OCI-LY3 (cell line): Measurements from ENCODE around the gene KDM4B.

ENCODE experiments used
- H2AFZ ChIP-seq: fragments of 200-600, 300-600 bp; shearing (Covaris generic); 2 replicates; pipeline ENCODE4 v1.6.0; 2014; ENCODE audit warnings: antibody characterized with exemption, low read depth, low read length
- H3K27ac ChIP-seq: fragments of 200-600, 300-600 bp; sonication (generic); 2 replicates; pipeline ENCODE4 v1.5.1; 2014; ENCODE audit warnings: mild to moderate bottlenecking, low read length, moderate library complexity, mixed read lengths
- H3K27me3 ChIP-seq: fragments of 200-600, 300-600 bp; sonication (generic); 2 replicates; pipeline ENCODE4 v1.6.1; 2014; ENCODE audit warnings: low read depth, low read length, mixed read lengths
- H3K36me3 ChIP-seq: fragments of 200-600, 300-600 bp; sonication (generic); replicated peaks from 2 replicates; pipeline ENCODE3; 2014; ENCODE audit warnings: low read depth, low read length, mixed read lengths
- H3K4me1 ChIP-seq: fragments of 300-600, 200-600 bp; sonication (generic); 2 replicates; pipeline ENCODE4 v1.6.1; 2014; ENCODE audit warnings: low read length, mixed read lengths
- H3K4me2 ChIP-seq: fragments of 200-600, 300-600 bp; sonication (generic); 2 replicates; pipeline ENCODE4 v1.6.1; 2014; ENCODE audit warnings: low read length, mixed read lengths
- H3K4me3 ChIP-seq: fragments of 300-600, 200-600 bp; sonication (generic); 2 replicates; pipeline ENCODE4 v1.5.1; 2014; ENCODE audit warnings: antibody characterized with exemption, mild to moderate bottlenecking, low read length, moderate library complexity
- H3K79me2 ChIP-seq: fragments of 300-600, 200-600 bp; shearing (Covaris generic); 2 replicates; pipeline ENCODE4 v1.6.1; 2014; ENCODE audit warnings: mild to moderate bottlenecking, low read length, mixed read lengths
- H3K9ac ChIP-seq: fragments of 300-600, 200-600 bp; shearing (Covaris generic); 2 replicates; pipeline ENCODE4 v1.6.0; 2014; ENCODE audit warnings: mild to moderate bottlenecking, low read length, moderate library complexity
- H3K9me3 ChIP-seq: fragments of 200-600, 300-600 bp; shearing (Covaris generic); 2 replicates; pipeline ENCODE4 v1.6.1; 2014; ENCODE audit warnings: low read length, mixed read lengths; ENCODE audit not compliant: insufficient read depth
- H4K20me1 ChIP-seq: fragments of 200-600, 300-600 bp; sonication (generic); 2 replicates; pipeline ENCODE4 v1.6.1; 2016; ENCODE audit warnings: low read length, mixed read lengths; ENCODE audit not compliant: insufficient read depth
- CTCF ChIP-seq: fragments of 200-600, 300-600 bp; sonication (generic); IDR thresholded peaks from 2 replicates; pipeline ENCODE4 v1.5.1; 2014; ENCODE audit warnings: antibody characterized with exemption, low read length, low read depth
- EZH2phosphoT487 ChIP-seq: fragments of 200-600 bp; shearing (Covaris generic); IDR thresholded peaks from 2 replicates; pipeline ENCODE4 v1.6.1; 2018; ENCODE audit warnings: antibody characterized with exemption, mixed run types, low read depth

KDM4B gene

DNA sequence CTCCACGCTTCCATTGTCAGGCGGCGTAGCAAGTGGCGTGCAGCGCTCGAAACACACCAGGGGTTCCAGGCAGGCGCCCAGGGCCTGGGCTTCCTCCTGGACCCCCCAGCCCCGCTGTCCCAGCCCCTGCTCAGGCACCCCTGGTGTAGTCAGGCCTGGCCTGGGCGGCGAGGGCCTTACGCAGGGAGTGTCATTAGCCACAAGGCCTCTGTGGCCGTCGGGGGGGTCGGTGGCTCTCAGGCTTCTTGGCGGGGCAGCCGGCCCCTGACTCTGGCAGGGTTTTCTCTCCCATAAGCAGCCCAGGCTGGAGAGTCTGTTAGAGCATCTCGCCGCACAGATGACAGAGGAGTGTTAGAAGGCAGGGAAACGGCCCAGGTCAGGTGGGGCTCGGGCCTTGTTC lies 116.7 kb downstream of the KDM4B start:
- H3K36me3 ChIP-seq = peaks cover 36% of the 10 kb centered on the region
- no peak overlapping the region for H3K4me3 ChIP-seq
- H3K4me1 ChIP-seq = peaks cover 17% of the 10 kb centered on the region
- peaks cover 28% of the 10 kb centered on the region for H4K20me1 ChIP-seq
- no peaks in the 10 kb centered on the region for H3K27me3 ChIP-seq
- H3K4me2 ChIP-seq = peak overlapping the region; percentile 11
- H3K27ac ChIP-seq = no peak overlapping the region
- no peak overlapping the region for H3K9ac ChIP-seq
- H3K9me3 ChIP-seq = no peaks in the 10 kb centered on the region
- TF ChIP-seq EZH2phosphoT487 (no peak), CTCF (no peak)
- H2AFZ ChIP-seq = no peak overlapping the region
- no peaks in the 10 kb centered on the region for H3K79me2 ChIP-seq

DNA sequence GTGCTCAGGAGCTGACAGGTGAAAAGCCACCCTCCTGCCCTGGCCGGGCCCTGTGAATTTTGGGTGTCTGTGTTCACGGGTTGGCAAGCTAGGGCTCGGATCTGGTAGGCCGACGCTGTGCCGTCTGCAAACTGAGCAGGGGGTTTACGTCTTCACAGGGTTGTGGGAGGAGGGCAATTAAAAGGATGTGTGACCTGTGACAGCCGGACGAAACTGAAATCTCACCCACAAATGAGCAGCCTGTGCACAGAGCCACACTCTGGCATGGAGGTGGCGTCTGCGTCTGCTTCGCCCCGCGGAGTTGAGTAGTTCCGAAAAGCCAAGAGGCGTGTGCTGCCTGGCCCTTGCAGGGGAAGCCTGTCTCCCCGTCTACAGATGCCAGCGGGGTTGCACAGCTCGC lies 117.3 kb downstream of the KDM4B start:
- peak overlapping the region; percentile 3; the same call in 1 of the 2 replicates for H3K27ac ChIP-seq
- TF ChIP-seq CTCF = no peak
- TF ChIP-seq EZH2phosphoT487 = no peak
- H3K4me3 ChIP-seq = no peak overlapping the region
- H3K4me2 ChIP-seq = peak overlapping the region; percentile 11
- H3K27me3 ChIP-seq = no peaks in the 10 kb centered on the region
- H3K4me1 ChIP-seq = peaks cover 17% of the 10 kb centered on the region
- H3K9ac ChIP-seq = no peak overlapping the region
- no peaks in the 10 kb centered on the region for H3K79me2 ChIP-seq
- H3K36me3 ChIP-seq = peaks cover 32% of the 10 kb centered on the region
- H2AFZ ChIP-seq = no peak overlapping the region
- no peaks in the 10 kb centered on the region for H3K9me3 ChIP-seq
- peaks cover 28% of the 10 kb centered on the region for H4K20me1 ChIP-seq

DNA sequence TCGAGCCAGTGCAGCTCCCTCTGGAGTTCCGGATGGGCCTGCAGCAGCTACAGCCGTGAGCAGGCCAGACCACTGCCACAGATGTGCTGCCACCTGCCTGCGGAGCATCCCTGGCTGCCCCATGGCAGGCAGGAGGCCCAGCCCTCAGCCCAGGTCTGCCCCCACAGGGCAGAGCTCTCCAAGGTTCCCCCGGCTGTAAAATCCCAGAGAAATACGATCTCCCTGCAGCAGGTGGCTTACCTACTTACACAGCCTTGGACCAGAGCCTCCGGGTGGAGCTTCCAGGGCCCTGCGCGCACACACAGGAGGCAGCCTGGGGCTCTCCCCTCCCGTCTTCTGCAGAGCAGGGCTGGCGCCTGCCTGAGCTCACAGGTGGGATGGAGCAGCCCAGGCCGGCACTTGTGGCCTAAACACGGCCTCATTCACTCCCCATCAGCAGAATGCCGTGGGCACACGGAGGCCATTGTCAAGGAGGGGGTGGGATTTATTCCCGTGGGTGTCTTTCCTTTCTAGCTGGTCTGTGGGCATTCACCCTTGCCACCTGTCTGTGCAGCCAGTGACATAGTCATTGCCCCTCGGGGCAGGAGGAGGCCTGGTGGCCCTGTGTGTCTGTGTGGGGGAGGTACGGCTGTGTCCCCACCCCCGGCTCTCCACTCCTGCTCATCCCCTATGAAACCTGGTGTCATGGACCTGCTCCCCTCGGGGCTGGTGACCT lies 118.0 kb downstream of the KDM4B start:
- peaks cover 28% of the 10 kb centered on the region for H4K20me1 ChIP-seq
- H3K36me3 ChIP-seq = peaks cover 29% of the 10 kb centered on the region
- H3K4me3 ChIP-seq = no peak overlapping the region
- H3K79me2 ChIP-seq = no peaks in the 10 kb centered on the region
- TF ChIP-seq CTCF (no peak), EZH2phosphoT487 (no peak)
- H2AFZ ChIP-seq = no peak overlapping the region
- no peak overlapping the region for H3K9ac ChIP-seq
- H3K9me3 ChIP-seq = no peaks in the 10 kb centered on the region
- H3K27me3 ChIP-seq = no peaks in the 10 kb centered on the region
- H3K4me1 ChIP-seq = peaks cover 17% of the 10 kb centered on the region
- no peak overlapping the region for H3K4me2 ChIP-seq
- H3K27ac ChIP-seq = no peak overlapping the region; the same call in 1 of the 2 replicates

GRCh38 chr19:5089283-5089682 lies 120.4 kb downstream of the KDM4B start:
- no peaks in the 10 kb centered on the region for H3K79me2 ChIP-seq
- H3K4me2 ChIP-seq = no peak overlapping the region
- peaks cover 32% of the 10 kb centered on the region for H4K20me1 ChIP-seq
- TF ChIP-seq CTCF (no peak), EZH2phosphoT487 (no peak)
- H3K4me3 ChIP-seq = no peak overlapping the region
- H3K27me3 ChIP-seq = no peaks in the 10 kb centered on the region
- H3K9ac ChIP-seq = no peak overlapping the region
- H3K27ac ChIP-seq = no peak overlapping the region
- H2AFZ ChIP-seq = no peak overlapping the region
- H3K36me3 ChIP-seq = peaks cover 19% of the 10 kb centered on the region
- no peaks in the 10 kb centered on the region for H3K9me3 ChIP-seq
- peaks cover 17% of the 10 kb centered on the region for H3K4me1 ChIP-seq
